ENCODE data around the gene PSMC4.

The PSMC4 gene

GRCh38 chr19:39995794-39996193 is 24.8 kb downstream of the PSMC4 start:
- no peak for DNase-seq

- peak; percentile 39 to 44 for DNase-seq
Measured at GRCh38 chr19:39996218-39996810, 25.3 kb downstream of the PSMC4 start.

GRCh38 chr19:39996811-39997637 is 26.1 kb downstream of the PSMC4 start, which contains the start of gene ZNF546:
Gene ZNF546, plus strand, starts transcription at chr19:39997060. Its CDS starts 1,267 bp downstream, at chr19:39998327.
- peak; percentile 83 to 87 for DNase-seq

GRCh38 chr19:39997638-39998216 is 26.8 kb downstream of the PSMC4 start:
- peak in 1 of 2 donors; percentile 15 for DNase-seq

GRCh38 chr19:39998501-39998900 is 27.5 kb downstream of the PSMC4 start:
- DNase-seq: no peak

- no peak for DNase-seq
Measured at GRCh38 chr19:40005691-40006272, 34.8 kb downstream of the PSMC4 start.

GRCh38 chr19:40006273-40006691 is 35.3 kb downstream of the PSMC4 start:
- DNase-seq: no peak

GRCh38 chr19:40009674-40010073 is 38.7 kb downstream of the PSMC4 start:
- DNase-seq: no peak

GRCh38 chr19:40013991-40014390 is 43.0 kb downstream of the PSMC4 start:
- DNase-seq: no peak

GRCh38 chr19:40023969-40024368 is 53.0 kb downstream of the PSMC4 start:
- DNase-seq: no peak

- DNase-seq: no peak
Measured at GRCh38 chr19:40025938-40026596, 55.1 kb downstream of the PSMC4 start.

- DNase-seq: no peak
Measured at GRCh38 chr19:40026597-40026970, 55.6 kb downstream of the PSMC4 start.
